ENCODE results near the gene ADPGK.

DNA sequence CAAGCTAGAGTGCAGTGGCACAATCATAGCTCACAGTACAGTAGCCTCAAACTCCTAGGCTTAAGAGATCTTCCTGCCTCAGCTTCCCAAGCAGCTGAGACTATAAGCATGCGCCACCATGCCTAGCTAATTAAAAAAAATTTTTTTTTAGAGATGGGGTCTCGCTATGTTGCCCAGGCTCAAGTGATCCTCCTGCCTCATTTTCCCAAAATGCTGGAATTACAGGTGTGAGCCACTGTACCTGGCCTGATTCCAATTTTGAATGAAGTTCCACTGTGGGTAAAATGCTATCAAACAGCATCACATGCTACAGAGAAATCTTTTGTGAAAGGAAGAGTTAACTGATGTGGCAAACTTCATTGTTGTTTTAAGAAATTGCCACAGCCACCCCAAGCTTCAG is 17.5 kb downstream of the ADPGK start:
- no peak for TF ChIP-seq EP300 (conservative IDR thresholded peaks at IDR 0.05; ENCODE audit: poor library complexity, severe bottlenecking)
- no peak for TF ChIP-seq EZH2 (IDR thresholded peaks at IDR 0.05; ENCODE audit: borderline replicate concordance, insufficient read depth, low read length, poor library complexity, severe bottlenecking)
- TF ChIP-seq, protein P1, sequence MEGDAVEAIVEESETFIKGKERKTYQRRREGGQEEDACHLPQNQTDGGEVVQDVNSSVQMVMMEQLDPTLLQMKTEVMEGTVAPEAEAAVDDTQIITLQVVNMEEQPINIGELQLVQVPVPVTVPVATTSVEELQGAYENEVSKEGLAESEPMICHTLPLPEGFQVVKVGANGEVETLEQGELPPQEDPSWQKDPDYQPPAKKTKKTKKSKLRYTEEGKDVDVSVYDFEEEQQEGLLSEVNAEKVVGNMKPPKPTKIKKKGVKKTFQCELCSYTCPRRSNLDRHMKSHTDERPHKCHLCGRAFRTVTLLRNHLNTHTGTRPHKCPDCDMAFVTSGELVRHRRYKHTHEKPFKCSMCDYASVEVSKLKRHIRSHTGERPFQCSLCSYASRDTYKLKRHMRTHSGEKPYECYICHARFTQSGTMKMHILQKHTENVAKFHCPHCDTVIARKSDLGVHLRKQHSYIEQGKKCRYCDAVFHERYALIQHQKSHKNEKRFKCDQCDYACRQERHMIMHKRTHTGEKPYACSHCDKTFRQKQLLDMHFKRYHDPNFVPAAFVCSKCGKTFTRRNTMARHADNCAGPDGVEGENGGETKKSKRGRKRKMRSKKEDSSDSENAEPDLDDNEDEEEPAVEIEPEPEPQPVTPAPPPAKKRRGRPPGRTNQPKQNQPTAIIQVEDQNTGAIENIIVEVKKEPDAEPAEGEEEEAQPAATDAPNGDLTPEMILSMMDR (IDR thresholded peaks at IDR 0.05; ENCODE audit: poor library complexity, severe bottlenecking) = no peak
- no peak for TF ChIP-seq MXI1 (conservative IDR thresholded peaks at IDR 0.05; ENCODE audit: poor library complexity, severe bottlenecking)
- TF ChIP-seq TAF1 (IDR thresholded peaks at IDR 0.05; ENCODE audit: low read depth) = no peak
- no peak for TF ChIP-seq POLR2AphosphoS5 (IDR thresholded peaks at IDR 0.05)
